ENCODE data around the gene ACAT1. TPM values are rescaled to one million over a fixed set of nuclear protein-coding genes. Genes with fewer than 3 reads are reported as not detected.

The ACAT1 gene
- total RNA-seq, 1 experiment from 2014 or later = 97.5 TPM

DNA sequence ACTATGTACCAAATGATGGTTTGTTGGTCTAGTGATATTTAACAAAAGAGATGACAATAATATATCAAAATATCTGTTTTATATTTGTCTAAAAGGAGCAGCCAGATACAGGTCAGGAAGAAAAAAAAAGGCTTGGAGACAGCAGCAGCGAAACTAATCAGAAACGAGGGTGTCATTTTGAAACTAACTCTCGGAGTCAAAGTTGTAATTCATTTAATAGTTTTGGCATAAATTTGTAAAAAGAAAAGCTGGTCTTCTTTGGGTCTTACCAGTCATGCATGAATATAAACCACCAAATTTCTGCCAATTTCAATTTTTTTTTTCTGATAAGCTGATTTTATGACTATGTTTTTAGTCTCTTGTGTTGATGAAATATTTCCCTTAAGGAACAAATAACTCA, 75.5 kb downstream of the ACAT1 start:
- no peak for ATAC-seq
- DNase-seq (ENCODE audit: low read depth, low spot score) = no peak
- CTCF ChIA-PET = no interaction called here
- intact Hi-C loops (cut with micrococcal nuclease; ENCODE audit: unreplicated experiment) = no loop called here
- BruUV-seq (replicated peaks) = no TSS peak
- POLR2A ChIA-PET = no interaction called here
- TF ChIP-seq POLR2AphosphoS5 (IDR thresholded peaks at IDR 0.05; ENCODE audit: low read depth, low read length) = no peak
- no peak for TF ChIP-seq REST (IDR thresholded peaks at IDR 0.05; ENCODE audit: insufficient read depth in 1 of 2, low read depth in 2 of 2, low read length in 1 of 2)
- no peak for TF ChIP-seq CTCF (IDR thresholded peaks at IDR 0.05)
- H3K27me3 ChIP-seq (ENCODE audit: control insufficient read depth, insufficient read depth, low read length) = no peaks in the 10 kb centered on the region
- no peaks in the 10 kb centered on the region for H3K4me1 ChIP-seq (ENCODE audit: control insufficient read depth, insufficient read depth, low read length)
- H3K36me3 ChIP-seq (ENCODE audit: control insufficient read depth, insufficient read depth, low read length) = peaks cover 4% of the 10 kb centered on the region; the same call in 1 of the 2 replicates
- H3K9me3 ChIP-seq (ENCODE audit: control insufficient read depth, insufficient read depth, low read depth, low read length) = no peaks in the 10 kb centered on the region
- no peak overlapping the region for H3K4me3 ChIP-seq (ENCODE audit: low read depth in 2 of 2, low read length in 2 of 2)
- H3K27ac ChIP-seq (ENCODE audit: low read length) = no peak overlapping the region
- in situ Hi-C loops (cut with HindIII; ENCODE audit: low pct_unique_long_range_greater_than_20kb, low sequenced_read_pairs) = no loop called here

Other genes with a start within 250 kb of the ACAT1 start
- 3.3 TPM for gene RAB39A, start 193.1 kb upstream of the ACAT1 start, total RNA-seq (2021; ENCODE audit: unreplicated experiment)
- gene CUL5, start 112.7 kb upstream of the ACAT1 start, total RNA-seq (2021; ENCODE audit: unreplicated experiment) = 56.5 TPM
- 16.6 TPM for gene NPAT, start 101.1 kb downstream of the ACAT1 start, total RNA-seq (2021; ENCODE audit: unreplicated experiment)
- 95.6 TPM for gene ATM, start 101.5 kb downstream of the ACAT1 start, total RNA-seq (2021; ENCODE audit: unreplicated experiment)

All from Panc1 (cell line).